GM23248 (cell line): Measurements from ENCODE around the gene CAPN14.

Source experiments
- EZH2 ChIP-seq: fragments of 200-600 bp; sonication (generic); IDR thresholded peaks from 2 replicates; pipeline ENCODE4 v1.6.1; 2018; ENCODE audit warnings: antibody characterized with exemption, mild to moderate bottlenecking; ENCODE audit not compliant: insufficient read depth, poor library complexity, severe bottlenecking
- EZH2phosphoT487 ChIP-seq: fragments of 200-600 bp; sonication (generic); IDR thresholded peaks from 2 replicates; pipeline ENCODE4 v1.6.1; 2018; ENCODE audit warnings: antibody characterized with exemption, moderate library complexity, mild to moderate bottlenecking, low read depth; ENCODE audit not compliant: insufficient read depth

GRCh38 chr2:31233231-31233630 lies 15.9 kb upstream of the CAPN14 start:
- TF ChIP-seq EZH2 (no peak), EZH2phosphoT487 (no peak)
